Fibroblast of villous mesenchyme (primary cell): ENCODE results near the gene CAPN7. TPM values are rescaled to one million over a fixed set of nuclear protein-coding genes. Genes with fewer than 3 reads are reported as not detected.
"Not testable (repeated sequence)": the region's sequence is repeated elsewhere in the genome, so short reads cannot be mapped to it uniquely, and the experiment has no call there.

Source experiments
- DNase-seq: peaks from one replicate; pipeline ENCODE4 v3.0.0-alpha.2; 2010; ENCODE audit warnings: low read depth
- H3K4me3 ChIP-seq: 2 replicates; pipeline ENCODE4 v1.5.1; 2011; ENCODE audit warnings: low read depth, mild to moderate bottlenecking, low read length
- CTCF ChIP-seq: IDR thresholded peaks from 2 replicates; pipeline ENCODE4 v1.5.1; 2012; ENCODE audit warnings: low read depth, mild to moderate bottlenecking, low read length; ENCODE audit not compliant: insufficient read depth
- total RNA-seq: library from RNA; depleted of rRNA; stranded (reverse); fragments of >200 nt; gene quantifications from 2 replicates; pipeline ENCODE4 v1.2.3, GENCODE V29; 2012

The CAPN7 gene
- total RNA-seq, 1 donor: 51.4 TPM

GRCh38 chr3:15165061-15165460 is 41.0 kb upstream of the CAPN7 start:
- H3K4me3 ChIP-seq: no peak overlapping the region
- DNase-seq: no peak
- TF ChIP-seq CTCF: no peak

- not testable (repeated sequence) for H3K4me3 ChIP-seq, DNase-seq
Measured at GRCh38 chr3:15166391-15166790, 39.7 kb upstream of the CAPN7 start.

- no peak for TF ChIP-seq CTCF
- DNase-seq: peak; percentile 28
- H3K4me3 ChIP-seq: no peak overlapping the region
Measured at GRCh38 chr3:15171096-15171495, 35.0 kb upstream of the CAPN7 start.

- DNase-seq: no peak
- H3K4me3 ChIP-seq: no peak overlapping the region
- no peak for TF ChIP-seq CTCF
Measured at GRCh38 chr3:15172806-15173205, 33.2 kb upstream of the CAPN7 start.

GRCh38 chr3:15174953-15175352 is 31.1 kb upstream of the CAPN7 start:
- no peak for DNase-seq
- H3K4me3 ChIP-seq: no peak overlapping the region
- no peak for TF ChIP-seq CTCF

- no peak for TF ChIP-seq CTCF
- H3K4me3 ChIP-seq: no peak overlapping the region
- no peak for DNase-seq
Measured at GRCh38 chr3:15175605-15176004, 30.4 kb upstream of the CAPN7 start.

- TF ChIP-seq CTCF: no peak
- no peak for DNase-seq
- no peak overlapping the region for H3K4me3 ChIP-seq
Measured at GRCh38 chr3:15180042-15180611, 25.9 kb upstream of the CAPN7 start.
